Measurements from ENCODE around the gene KBTBD12. TPM values are rescaled to one million over a fixed set of nuclear protein-coding genes. Genes with fewer than 3 reads are reported as not detected.
"Not testable (repeated sequence)": the region's sequence is repeated elsewhere in the genome, so short reads cannot be mapped to it uniquely, and the experiment has no call there.

The KBTBD12 gene
- total RNA-seq, 3 donors from 2014 or later = 0.32 to 0.73 TPM; not detected in 1

DNA sequence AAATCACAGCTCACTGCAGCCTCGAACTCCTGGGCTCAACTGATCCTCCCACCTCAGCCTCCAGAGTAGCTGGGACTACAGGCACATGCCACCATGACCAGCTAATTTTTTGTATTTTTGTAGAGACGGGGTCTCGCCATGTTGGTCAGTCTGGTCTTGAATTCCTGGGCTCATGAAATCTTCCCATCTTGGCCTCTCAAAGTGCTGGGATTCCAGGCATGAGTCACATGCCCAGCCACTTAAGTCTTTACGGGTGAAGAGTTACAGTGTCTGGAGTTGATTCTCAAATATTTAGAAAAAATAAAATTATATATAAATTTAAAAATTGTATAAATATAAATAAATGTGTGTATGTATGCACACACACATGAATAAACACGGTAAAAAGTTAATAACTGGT is 14.5 kb upstream of the KBTBD12 start:
- no peaks in the 10 kb centered on the region for H3K27me3 ChIP-seq
- DNase-seq (ENCODE audit: low spot score in 2 of 2) = no peak
- intact Hi-C loops (cut with DNase I; ENCODE audit: low total_unique reads) = no loop called here
- no peak for TF ChIP-seq POLR2A (IDR thresholded peaks at IDR 0.05)
- TF ChIP-seq POLR2AphosphoS5 (IDR thresholded peaks at IDR 0.05) = no peak
- no peak for TF ChIP-seq CTCF (IDR thresholded peaks at IDR 0.05)
- H3K27ac ChIP-seq = no peak overlapping the region
- H3K36me3 ChIP-seq = no peaks in the 10 kb centered on the region
- no peaks in the 10 kb centered on the region for H3K4me1 ChIP-seq
- no peak overlapping the region for H3K4me3 ChIP-seq
- no peaks in the 10 kb centered on the region for H3K9me3 ChIP-seq

DNA sequence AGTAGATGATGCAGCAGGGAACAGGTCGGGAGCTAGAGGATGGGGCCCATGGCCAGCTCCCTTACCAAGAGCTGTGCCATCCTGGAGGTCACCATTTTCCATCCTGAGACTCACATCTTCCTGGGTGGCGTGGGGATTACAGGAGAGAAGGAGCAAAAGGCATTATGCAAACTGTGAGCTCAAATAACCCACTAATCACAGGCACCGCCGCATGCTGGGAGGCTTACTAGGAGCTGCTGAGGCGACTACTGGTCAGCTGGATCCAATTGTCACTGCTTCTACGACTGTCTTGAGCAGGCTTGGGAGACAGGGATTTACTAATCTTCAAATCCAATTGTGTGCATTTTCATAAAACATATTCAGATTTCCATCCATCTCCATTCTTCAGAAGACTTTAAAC is 12.5 kb upstream of the KBTBD12 start:
- Histone ChIP-seq H3K27ac (no peak overlapping the region), H3K4me1 (no peaks in the 10 kb centered on the region), H3K4me3 (no peak overlapping the region), H3K27me3 (no peaks in the 10 kb centered on the region), H3K36me3 (no peaks in the 10 kb centered on the region), H3K9me3 (no peaks in the 10 kb centered on the region)
- TF ChIP-seq CTCF (IDR thresholded peaks at IDR 0.05) = no peak
- no peak for TF ChIP-seq POLR2A (IDR thresholded peaks at IDR 0.05)
- TF ChIP-seq POLR2AphosphoS5 (IDR thresholded peaks at IDR 0.05) = no peak
- DNase-seq (ENCODE audit: low spot score in 2 of 2) = no peak
- intact Hi-C loops (cut with DNase I; ENCODE audit: low total_unique reads) = no loop called here

- Histone ChIP-seq H3K36me3 (no peaks in the 10 kb centered on the region), H3K27ac (no peak overlapping the region), H3K4me1 (no peaks in the 10 kb centered on the region), H3K9me3 (no peaks in the 10 kb centered on the region), H3K4me3 (no peak overlapping the region), H3K27me3 (no peaks in the 10 kb centered on the region)
- no peak for DNase-seq (ENCODE audit: low spot score in 2 of 2)
- intact Hi-C loops (cut with DNase I; ENCODE audit: low total_unique reads) = no loop called here
- no peak for TF ChIP-seq POLR2A (IDR thresholded peaks at IDR 0.05)
- TF ChIP-seq CTCF (IDR thresholded peaks at IDR 0.05) = no peak
- no peak for TF ChIP-seq POLR2AphosphoS5 (IDR thresholded peaks at IDR 0.05)
Measured at GRCh38 chr3:127903611-127904375, 11.2 kb upstream of the KBTBD12 start.

GRCh38 chr3:127905556-127905955 is 9.5 kb upstream of the KBTBD12 start:
- Histone ChIP-seq H3K36me3 (no peaks in the 10 kb centered on the region), H3K9me3 (no peaks in the 10 kb centered on the region), H3K27ac (no peak overlapping the region), H3K27me3 (no peaks in the 10 kb centered on the region), H3K4me1 (no peaks in the 10 kb centered on the region), H3K4me3 (no peak overlapping the region)
- intact Hi-C loops (cut with DNase I; ENCODE audit: low total_unique reads) = no loop called here
- no peak for DNase-seq (ENCODE audit: low spot score in 2 of 2)
- TF ChIP-seq CTCF (IDR thresholded peaks at IDR 0.05) = no peak
- no peak for TF ChIP-seq POLR2AphosphoS5 (IDR thresholded peaks at IDR 0.05)

DNA sequence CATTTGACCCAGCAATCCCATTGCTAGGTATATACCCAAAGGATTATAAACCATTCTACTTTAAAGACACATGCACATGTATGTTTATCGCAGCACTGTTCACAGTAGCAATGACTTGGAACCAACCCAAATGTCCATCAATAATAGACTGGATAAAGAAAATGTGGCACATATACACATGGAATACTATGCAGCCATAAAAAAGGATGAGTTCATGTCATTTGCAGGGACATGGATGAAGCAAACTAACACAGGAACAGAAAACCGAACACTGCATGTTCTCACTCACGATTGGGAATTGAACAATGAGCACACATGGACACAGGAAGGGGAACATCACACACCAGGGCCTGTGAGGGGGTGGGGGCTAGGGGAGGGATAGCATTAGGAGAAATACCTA is 8.4 kb upstream of the KBTBD12 start:
- H3K27me3 ChIP-seq; H3K36me3 ChIP-seq; H3K9me3 ChIP-seq; H3K4me3 ChIP-seq; DNase-seq (ENCODE audit: low spot score in 2 of 2); intact Hi-C loops (cut with DNase I; ENCODE audit: low total_unique reads); H3K4me1 ChIP-seq; H3K27ac ChIP-seq: not testable (repeated sequence)
